ENCODE measurements around the gene TNFRSF1A. TPM values are rescaled to one million over a fixed set of nuclear protein-coding genes. Genes with fewer than 3 reads are reported as not detected.

TNFRSF1A gene
- total RNA-seq, 1 experiment from 2014 or later: 44.1 TPM

DNA sequence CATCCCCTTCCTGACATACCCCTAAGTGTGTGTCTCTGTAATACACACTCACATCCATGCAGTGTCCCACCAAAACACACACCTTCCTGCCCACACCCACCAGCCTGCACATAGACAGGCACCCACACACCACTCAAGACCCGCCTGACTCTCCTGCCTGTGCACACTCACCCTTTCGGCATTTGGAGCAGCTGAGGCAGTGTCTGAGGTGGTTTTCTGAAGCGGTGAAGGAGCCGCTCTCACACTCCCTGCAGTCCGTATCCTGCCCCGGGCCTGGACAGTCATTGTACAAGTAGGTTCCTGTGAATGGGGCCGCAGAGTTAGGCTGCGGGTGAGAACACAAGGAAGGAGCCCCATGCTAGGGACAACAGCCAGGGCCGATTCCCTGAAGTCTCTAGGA, 8.3 kb downstream of the TNFRSF1A start:
- H3K4me3 Mint-ChIP-seq: no peak overlapping the region
- H3K36me3 Mint-ChIP-seq: peaks cover 44% of the 10 kb centered on the region
- CTCF ChIA-PET: interaction anchor here (1.6 to 2.1 kb wide), 2 partner anchors 11 to 132 kb away, joined by 5 to 8 read pairs; no protein-coding TSS in a partner anchor
- peaks cover 22% of the 10 kb centered on the region for H3K4me1 Mint-ChIP-seq
- H3K27me3 Mint-ChIP-seq (ENCODE audit: low read depth): no peaks in the 10 kb centered on the region
- no peak for DNase-seq (ENCODE audit: low spot score)
- TF ChIP-seq ATF3 (CRISPR knock-in tag; conservative IDR thresholded peaks at IDR 0.05): no peak
- no peak for TF ChIP-seq RORB (CRISPR knock-in tag; IDR thresholded peaks at IDR 0.05)
- no peak for TF ChIP-seq EMX1 (CRISPR knock-in tag; IDR thresholded peaks at IDR 0.05)
- no peak for TF ChIP-seq NFE2L1 (CRISPR knock-in tag; IDR thresholded peaks at IDR 0.05)
- TF ChIP-seq, protein P1, sequence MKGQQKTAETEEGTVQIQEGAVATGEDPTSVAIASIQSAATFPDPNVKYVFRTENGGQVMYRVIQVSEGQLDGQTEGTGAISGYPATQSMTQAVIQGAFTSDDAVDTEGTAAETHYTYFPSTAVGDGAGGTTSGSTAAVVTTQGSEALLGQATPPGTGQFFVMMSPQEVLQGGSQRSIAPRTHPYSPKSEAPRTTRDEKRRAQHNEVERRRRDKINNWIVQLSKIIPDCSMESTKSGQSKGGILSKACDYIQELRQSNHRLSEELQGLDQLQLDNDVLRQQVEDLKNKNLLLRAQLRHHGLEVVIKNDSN (CRISPR knock-in tag; IDR thresholded peaks at IDR 0.05): no peak
- TF ChIP-seq, protein P2, sequence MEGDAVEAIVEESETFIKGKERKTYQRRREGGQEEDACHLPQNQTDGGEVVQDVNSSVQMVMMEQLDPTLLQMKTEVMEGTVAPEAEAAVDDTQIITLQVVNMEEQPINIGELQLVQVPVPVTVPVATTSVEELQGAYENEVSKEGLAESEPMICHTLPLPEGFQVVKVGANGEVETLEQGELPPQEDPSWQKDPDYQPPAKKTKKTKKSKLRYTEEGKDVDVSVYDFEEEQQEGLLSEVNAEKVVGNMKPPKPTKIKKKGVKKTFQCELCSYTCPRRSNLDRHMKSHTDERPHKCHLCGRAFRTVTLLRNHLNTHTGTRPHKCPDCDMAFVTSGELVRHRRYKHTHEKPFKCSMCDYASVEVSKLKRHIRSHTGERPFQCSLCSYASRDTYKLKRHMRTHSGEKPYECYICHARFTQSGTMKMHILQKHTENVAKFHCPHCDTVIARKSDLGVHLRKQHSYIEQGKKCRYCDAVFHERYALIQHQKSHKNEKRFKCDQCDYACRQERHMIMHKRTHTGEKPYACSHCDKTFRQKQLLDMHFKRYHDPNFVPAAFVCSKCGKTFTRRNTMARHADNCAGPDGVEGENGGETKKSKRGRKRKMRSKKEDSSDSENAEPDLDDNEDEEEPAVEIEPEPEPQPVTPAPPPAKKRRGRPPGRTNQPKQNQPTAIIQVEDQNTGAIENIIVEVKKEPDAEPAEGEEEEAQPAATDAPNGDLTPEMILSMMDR (IDR thresholded peaks at IDR 0.05): no peak
- TF ChIP-seq, protein P3, sequence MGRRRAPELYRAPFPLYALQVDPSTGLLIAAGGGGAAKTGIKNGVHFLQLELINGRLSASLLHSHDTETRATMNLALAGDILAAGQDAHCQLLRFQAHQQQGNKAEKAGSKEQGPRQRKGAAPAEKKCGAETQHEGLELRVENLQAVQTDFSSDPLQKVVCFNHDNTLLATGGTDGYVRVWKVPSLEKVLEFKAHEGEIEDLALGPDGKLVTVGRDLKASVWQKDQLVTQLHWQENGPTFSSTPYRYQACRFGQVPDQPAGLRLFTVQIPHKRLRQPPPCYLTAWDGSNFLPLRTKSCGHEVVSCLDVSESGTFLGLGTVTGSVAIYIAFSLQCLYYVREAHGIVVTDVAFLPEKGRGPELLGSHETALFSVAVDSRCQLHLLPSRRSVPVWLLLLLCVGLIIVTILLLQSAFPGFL (CRISPR knock-in tag; IDR thresholded peaks at IDR 0.05; ENCODE audit: borderline replicate concordance): no peak
- TF ChIP-seq TCF7 (CRISPR knock-in tag; IDR thresholded peaks at IDR 0.05; ENCODE audit: low read depth): no peak
- TF ChIP-seq ZMAT4 (CRISPR knock-in tag; IDR thresholded peaks at IDR 0.05): no peak
- TF ChIP-seq MXD4 (CRISPR knock-in tag; IDR thresholded peaks at IDR 0.05; ENCODE audit: borderline replicate concordance): no peak
- TF ChIP-seq NFATC4 (CRISPR knock-in tag; IDR thresholded peaks at IDR 0.05): no peak
- no peak for TF ChIP-seq ETV6 (CRISPR knock-in tag; IDR thresholded peaks at IDR 0.05)
- no peak for TF ChIP-seq MLX (CRISPR knock-in tag; IDR thresholded peaks at IDR 0.05)
- no peak for TF ChIP-seq GABPB1 (CRISPR knock-in tag; IDR thresholded peaks at IDR 0.05)
- no peak for TF ChIP-seq ZNF219 (CRISPR knock-in tag; IDR thresholded peaks at IDR 0.05; ENCODE audit: borderline replicate concordance)
- TF ChIP-seq GTF2I (CRISPR knock-in tag; conservative IDR thresholded peaks at IDR 0.05): no peak
- ATAC-seq: no peak
- POLR2A ChIA-PET: no interaction called here
- no peaks in the 10 kb centered on the region for H3K9me3 Mint-ChIP-seq
- peak overlapping the region; percentile 42 for H3K27ac Mint-ChIP-seq

DNA sequence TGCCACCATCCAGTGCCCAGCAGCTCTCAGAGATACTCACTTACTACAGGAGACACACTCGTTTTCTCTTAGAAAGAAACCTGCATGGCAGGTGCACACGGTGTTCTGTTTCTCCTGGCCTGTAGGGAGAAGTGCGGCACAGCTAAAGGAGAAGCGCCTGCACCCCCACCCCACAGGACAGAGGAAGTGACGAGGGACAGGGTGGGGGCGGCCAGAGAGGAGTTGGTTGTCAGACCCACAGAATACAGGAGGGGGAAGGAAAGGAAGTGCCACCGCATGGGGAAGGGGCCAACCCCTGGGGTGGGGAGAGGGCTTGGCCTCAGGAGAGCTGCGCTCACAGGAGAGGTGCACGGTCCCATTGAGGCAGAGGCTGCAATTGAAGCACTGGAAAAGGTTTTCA, 8.8 kb downstream of the TNFRSF1A start:
- Mint-ChIP-seq H3K27ac (no peak overlapping the region; the same call in 1 of the 2 replicates), H3K4me3 (no peak overlapping the region), H3K27me3 (ENCODE audit: low read depth) (no peaks in the 10 kb centered on the region), H3K36me3 (peaks cover 47% of the 10 kb centered on the region), H3K9me3 (no peaks in the 10 kb centered on the region), H3K4me1 (peaks cover 26% of the 10 kb centered on the region)
- TF ChIP-seq, protein P2 (IDR thresholded peaks at IDR 0.05): no peak
- ATAC-seq (no peak), DNase-seq (ENCODE audit: low spot score) (no peak)
- ChIA-PET CTCF (interaction anchor here (1.6 kb wide), 1 partner anchor 133 kb away, joined by 5 read pairs; no protein-coding TSS in a partner anchor), POLR2A (no interaction called here)
